Mucosa of stomach (tissue), 1 donor: ENCODE data around the gene DMAC1.

Experiments used
- H3K27me3 ChIP-seq: one replicate; pipeline ENCODE4 v1.7.0; 2013; ENCODE audit warnings: mild to moderate bottlenecking, low read length; ENCODE audit not compliant: control insufficient read depth, insufficient read depth
- H3K36me3 ChIP-seq: one replicate; pipeline ENCODE4 v1.7.0; 2013; ENCODE audit warnings: low read length; ENCODE audit not compliant: control insufficient read depth, insufficient read depth
- H3K4me1 ChIP-seq: one replicate; pipeline ENCODE4 v1.7.0; 2013; ENCODE audit warnings: mild to moderate bottlenecking, low read length; ENCODE audit not compliant: control insufficient read depth, insufficient read depth
- H3K4me3 ChIP-seq: one replicate; pipeline ENCODE4 v1.7.0; 2013; ENCODE audit warnings: low read length
- H3K9ac ChIP-seq: one replicate; pipeline ENCODE4 v1.7.0; 2013; ENCODE audit warnings: mild to moderate bottlenecking, low read length, moderate library complexity
- H3K9me3 ChIP-seq: one replicate; pipeline ENCODE4 v1.7.0; 2013; ENCODE audit warnings: mild to moderate bottlenecking, low read length, moderate library complexity; ENCODE audit not compliant: control insufficient read depth
- donor health status: Pancreatic carcinoma.

DMAC1 gene

GRCh38 chr9:7799234-7799943, at the start of gene DMAC1:
TSS of gene DMAC1 (minus strand) at chr9:7799778. CDS start at chr9:7799734, 44 bp downstream.
- Histone ChIP-seq H3K9me3 (no peaks in the 10 kb centered on the region), H3K36me3 (no peaks in the 10 kb centered on the region), H3K9ac (peak within 1 kb of the TSS; percentile 83), H3K27me3 (no peaks in the 10 kb centered on the region), H3K4me1 (no peaks in the 10 kb centered on the region), H3K4me3 (peak within 1 kb of the TSS; percentile 66)

DNA sequence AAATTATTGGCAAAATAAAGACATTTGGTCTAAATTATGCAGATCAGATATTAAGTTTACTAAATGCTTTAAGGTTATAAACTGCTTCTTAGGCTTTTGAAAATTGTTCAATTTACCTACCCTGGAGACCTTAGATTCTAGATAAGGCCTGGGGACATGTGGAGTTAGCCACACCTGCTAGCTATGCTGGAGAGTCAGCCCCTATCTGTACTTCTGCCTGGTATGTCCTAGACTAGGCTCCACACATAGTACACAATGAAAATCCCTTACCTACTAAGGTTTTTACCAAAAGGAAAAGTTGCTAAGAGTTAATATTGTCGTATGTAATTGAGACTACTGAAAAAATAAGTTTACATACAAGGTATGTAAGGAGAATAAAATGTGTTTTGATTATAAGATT, 49.8 kb upstream of the DMAC1 start:
- no peaks in the 10 kb centered on the region for H3K27me3 ChIP-seq

GRCh38 chr9:7848498-7848897, 48.9 kb upstream of the DMAC1 start:
- Histone ChIP-seq H3K4me1 (no peaks in the 10 kb centered on the region), H3K36me3 (no peaks in the 10 kb centered on the region), H3K27me3 (no peaks in the 10 kb centered on the region), H3K4me3 (no peak overlapping the region), H3K9ac (no peak overlapping the region), H3K9me3 (no peaks in the 10 kb centered on the region)

More for the DNA sequence above, 49.8 kb upstream of the DMAC1 start:
- Histone ChIP-seq H3K9me3 (no peaks in the 10 kb centered on the region), H3K9ac (no peak overlapping the region), H3K4me1 (no peaks in the 10 kb centered on the region), H3K4me3 (no peak overlapping the region), H3K36me3 (no peaks in the 10 kb centered on the region)

DNA sequence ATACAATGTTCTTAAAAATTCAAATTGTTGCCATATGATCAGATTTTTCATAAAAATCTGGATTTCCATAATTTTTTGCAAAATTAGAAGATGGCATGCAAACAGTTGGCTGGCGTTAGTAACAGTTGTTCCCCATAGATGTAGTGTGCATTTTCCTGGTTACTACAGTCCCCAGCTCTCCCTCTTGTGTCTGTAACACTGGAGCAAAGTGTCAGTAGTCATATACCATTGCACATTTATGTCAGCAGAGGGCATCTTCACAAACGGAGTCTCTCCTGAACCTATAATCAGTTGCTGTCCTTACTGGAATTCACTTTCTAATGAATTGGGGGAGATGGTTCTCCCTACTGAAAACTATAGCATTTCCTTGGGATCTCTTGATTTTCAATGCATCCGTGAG, 44.7 kb upstream of the DMAC1 start:
- Histone ChIP-seq H3K27me3 (no peaks in the 10 kb centered on the region), H3K4me3 (no peak overlapping the region), H3K4me1 (no peaks in the 10 kb centered on the region), H3K9me3 (no peaks in the 10 kb centered on the region), H3K36me3 (no peaks in the 10 kb centered on the region), H3K9ac (no peak overlapping the region)

DNA sequence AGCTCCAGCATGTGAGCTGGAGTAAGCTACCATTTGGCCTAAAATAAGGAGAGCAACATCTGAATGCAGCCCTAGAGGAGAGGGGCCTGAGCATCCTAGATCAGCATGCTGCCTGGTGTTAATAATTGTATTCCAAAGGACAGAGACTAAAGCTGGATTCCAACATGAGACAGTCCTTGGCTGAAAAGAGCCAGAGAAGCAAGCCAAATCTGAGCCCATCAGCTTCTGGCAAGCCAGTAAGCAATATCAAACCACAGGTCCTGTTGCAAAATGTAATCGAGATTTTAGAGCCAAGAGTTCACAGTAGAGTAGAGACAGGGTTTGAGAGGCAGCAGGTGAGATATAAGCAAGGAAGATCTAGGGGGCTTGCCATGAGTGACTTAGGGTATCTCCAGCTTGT, 42.3 kb upstream of the DMAC1 start:
- no peak overlapping the region for H3K4me3 ChIP-seq
- no peaks in the 10 kb centered on the region for H3K36me3 ChIP-seq
- H3K9ac ChIP-seq = no peak overlapping the region
- H3K9me3 ChIP-seq = no peaks in the 10 kb centered on the region
- H3K27me3 ChIP-seq = no peaks in the 10 kb centered on the region
- H3K4me1 ChIP-seq = no peaks in the 10 kb centered on the region

GRCh38 chr9:7834531-7834930, 35.0 kb upstream of the DMAC1 start:
- no peaks in the 10 kb centered on the region for H3K36me3 ChIP-seq

GRCh38 chr9:7828334-7828733, 28.8 kb upstream of the DMAC1 start:
- Histone ChIP-seq H3K36me3 (no peaks in the 10 kb centered on the region), H3K4me3 (no peak overlapping the region), H3K9ac (no peak overlapping the region), H3K4me1 (no peaks in the 10 kb centered on the region), H3K27me3 (no peaks in the 10 kb centered on the region), H3K9me3 (no peaks in the 10 kb centered on the region)

More at GRCh38 chr9:7834531-7834930, 35.0 kb upstream of the DMAC1 start:
- no peaks in the 10 kb centered on the region for H3K27me3 ChIP-seq
- no peak overlapping the region for H3K9ac ChIP-seq
- H3K4me3 ChIP-seq = no peak overlapping the region
- no peaks in the 10 kb centered on the region for H3K9me3 ChIP-seq
- no peaks in the 10 kb centered on the region for H3K4me1 ChIP-seq

DNA sequence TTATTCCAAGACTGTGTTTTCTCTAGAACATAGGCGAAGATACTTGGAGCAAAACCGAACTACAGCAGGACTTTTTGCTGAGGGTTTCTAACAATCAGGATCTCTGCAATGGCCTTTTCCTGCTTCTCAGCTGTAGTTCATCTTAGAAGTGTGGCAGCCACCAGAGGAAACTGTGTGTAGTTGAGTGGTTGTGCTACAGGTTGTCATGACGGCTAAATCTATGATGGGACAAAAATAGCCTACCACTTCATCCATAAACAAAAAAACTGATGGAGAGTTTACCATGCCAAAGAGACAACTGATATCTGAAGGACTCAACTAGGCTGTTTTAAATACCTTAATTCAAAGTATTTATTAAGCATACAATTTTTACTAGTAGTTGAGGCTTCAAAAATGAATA, 28.2 kb upstream of the DMAC1 start:
- Histone ChIP-seq H3K27me3 (no peaks in the 10 kb centered on the region), H3K36me3 (no peaks in the 10 kb centered on the region), H3K9me3 (no peaks in the 10 kb centered on the region), H3K4me1 (no peaks in the 10 kb centered on the region), H3K4me3 (no peak overlapping the region), H3K9ac (no peak overlapping the region)

DNA sequence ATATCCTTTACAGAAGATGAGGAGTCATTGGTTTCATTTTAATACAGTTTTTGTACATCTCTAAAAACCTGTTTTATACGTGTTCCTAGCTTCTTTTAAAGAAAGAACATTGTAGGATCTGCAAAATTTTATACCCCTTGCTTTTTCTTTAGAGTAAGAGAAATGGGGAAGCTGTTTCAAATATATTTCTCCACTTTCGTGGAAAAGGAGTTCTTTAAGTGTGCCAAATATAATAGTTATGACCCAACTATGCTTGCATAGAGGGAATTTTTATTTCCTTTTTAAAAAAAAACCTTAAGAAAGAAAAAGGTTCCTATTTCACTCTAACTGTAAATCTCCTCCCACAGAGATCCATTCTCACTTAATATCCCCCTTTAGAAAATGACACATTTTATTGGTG, 27.5 kb upstream of the DMAC1 start:
- Histone ChIP-seq H3K27me3 (no peaks in the 10 kb centered on the region), H3K9ac (no peak overlapping the region), H3K36me3 (no peaks in the 10 kb centered on the region), H3K4me1 (no peaks in the 10 kb centered on the region), H3K9me3 (no peaks in the 10 kb centered on the region), H3K4me3 (no peak overlapping the region)

GRCh38 chr9:7823651-7824050, 24.1 kb upstream of the DMAC1 start:
- no peak overlapping the region for H3K4me3 ChIP-seq
- H3K36me3 ChIP-seq = no peaks in the 10 kb centered on the region
- no peak overlapping the region for H3K9ac ChIP-seq
- H3K4me1 ChIP-seq = no peaks in the 10 kb centered on the region
- no peaks in the 10 kb centered on the region for H3K9me3 ChIP-seq
- no peaks in the 10 kb centered on the region for H3K27me3 ChIP-seq

- H3K4me1 ChIP-seq = no peaks in the 10 kb centered on the region
- H3K36me3 ChIP-seq = no peaks in the 10 kb centered on the region
- H3K27me3 ChIP-seq = no peaks in the 10 kb centered on the region
- H3K9ac ChIP-seq = no peak overlapping the region
- H3K4me3 ChIP-seq = no peak overlapping the region
- H3K9me3 ChIP-seq = no peaks in the 10 kb centered on the region
Observed at GRCh38 chr9:7819984-7820383, 20.4 kb upstream of the DMAC1 start.

- Histone ChIP-seq H3K36me3 (no peaks in the 10 kb centered on the region), H3K27me3 (no peaks in the 10 kb centered on the region), H3K9me3 (no peaks in the 10 kb centered on the region), H3K9ac (no peak overlapping the region), H3K4me3 (no peak overlapping the region), H3K4me1 (no peaks in the 10 kb centered on the region)
Observed at GRCh38 chr9:7816021-7816420, 16.4 kb upstream of the DMAC1 start.

DNA sequence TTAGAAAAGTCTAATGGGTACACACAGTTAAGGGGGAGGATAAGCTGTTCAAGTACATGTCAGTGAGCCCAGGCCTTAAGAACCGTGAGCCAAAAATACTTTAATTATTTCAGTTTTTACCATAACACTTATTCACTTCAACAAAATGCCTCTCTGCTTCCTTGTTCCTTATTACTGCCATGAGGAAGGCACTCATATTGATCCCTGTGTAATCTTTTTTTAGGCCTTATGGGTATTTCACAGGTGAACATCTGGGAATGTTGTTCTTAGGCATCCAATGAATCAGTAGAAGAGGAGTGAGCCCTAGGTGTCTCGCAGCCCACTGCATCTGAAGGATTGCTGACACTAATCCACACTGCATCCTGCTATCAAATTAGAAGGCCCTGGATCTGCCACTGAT, 13.5 kb upstream of the DMAC1 start:
- H3K4me3 ChIP-seq = no peak overlapping the region
- H3K4me1 ChIP-seq = no peaks in the 10 kb centered on the region
- H3K9me3 ChIP-seq = no peaks in the 10 kb centered on the region
- no peaks in the 10 kb centered on the region for H3K27me3 ChIP-seq
- no peak overlapping the region for H3K9ac ChIP-seq
- H3K36me3 ChIP-seq = no peaks in the 10 kb centered on the region
